Stimulated activated CD4-positive, alpha-beta T cell treated with anti-CD3 and anti-CD28 coated beads, Interleukin-15, amount 100 ng/mL, for 24 hours (primary cell): ENCODE measurements around the gene PTPRE.
A peak's percentile ranks its signal among the peaks of the same experiment; 100 is the strongest.

Experiments
- DNase-seq: peaks from one replicate; pipeline ENCODE4 v3.0.0-alpha.2; 2020

The PTPRE gene

GRCh38 chr10:127986531-127987466 lies 79.9 kb downstream of the PTPRE start:
- no peak for DNase-seq

- no peak for DNase-seq
Measured at GRCh38 chr10:127987467-127988380, 80.8 kb downstream of the PTPRE start.

- no peak for DNase-seq
Measured at GRCh38 chr10:127989481-127990012, 82.6 kb downstream of the PTPRE start.

GRCh38 chr10:127990132-127990788 lies 83.4 kb downstream of the PTPRE start:
- peak; percentile 43 for DNase-seq

- peak; percentile 80 for DNase-seq
Measured at GRCh38 chr10:127990846-127991542, 84.1 kb downstream of the PTPRE start.

GRCh38 chr10:127991543-127992255 lies 84.8 kb downstream of the PTPRE start:
- no peak for DNase-seq

- no peak for DNase-seq
Measured at GRCh38 chr10:127992376-127992775, 85.5 kb downstream of the PTPRE start.

- no peak for DNase-seq
Measured at GRCh38 chr10:127993056-127993690, 86.3 kb downstream of the PTPRE start.

- DNase-seq, result no peak
Measured at GRCh38 chr10:127995939-127996338, 89.0 kb downstream of the PTPRE start.

- no peak for DNase-seq
Measured at GRCh38 chr10:127996586-127996985, 89.7 kb downstream of the PTPRE start.

- no peak for DNase-seq
Measured at GRCh38 chr10:127997271-127997670, 90.4 kb downstream of the PTPRE start.

GRCh38 chr10:127997937-127998336 lies 91.0 kb downstream of the PTPRE start:
- DNase-seq, result no peak

- no peak for DNase-seq
Measured at GRCh38 chr10:127998501-127999144, 91.7 kb downstream of the PTPRE start.

- DNase-seq, result no peak
Measured at GRCh38 chr10:127999297-128000129, 92.6 kb downstream of the PTPRE start.

GRCh38 chr10:128000471-128001362 lies 93.8 kb downstream of the PTPRE start:
- no peak for DNase-seq

- no peak for DNase-seq
Measured at GRCh38 chr10:128001363-128001745, 94.5 kb downstream of the PTPRE start.

- no peak for DNase-seq
Measured at GRCh38 chr10:128001849-128002248, 94.9 kb downstream of the PTPRE start.

- DNase-seq, result no peak
Measured at GRCh38 chr10:128003521-128003920, 96.6 kb downstream of the PTPRE start.
